ENCODE data around the gene SNAPC5.
A peak's percentile ranks its signal among the peaks of the same experiment; 100 is the strongest.
"Not testable (repeated sequence)": the region's sequence is repeated elsewhere in the genome, so short reads cannot be mapped to it uniquely, and the experiment has no call there.

Gene SNAPC5

DNA sequence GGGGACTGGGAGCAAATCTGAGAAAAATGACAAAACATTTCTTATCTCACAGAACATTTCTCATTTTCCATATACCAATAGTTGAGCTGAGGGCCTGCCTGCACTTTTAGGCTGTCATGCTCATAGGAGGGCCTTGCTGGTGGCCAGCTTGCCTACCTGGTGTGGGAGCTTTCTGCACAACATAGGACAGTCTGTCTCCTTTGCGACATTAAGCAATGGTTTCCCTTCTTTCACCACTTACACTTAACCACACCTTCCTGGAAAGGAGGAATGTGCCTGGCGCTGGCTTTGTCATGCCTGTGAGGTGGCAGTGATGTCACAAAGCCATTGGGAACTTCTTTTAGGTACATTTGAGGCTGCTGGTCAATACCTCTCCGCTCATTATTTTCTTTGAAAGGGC is 5.7 kb downstream of the SNAPC5 start:
- DNase-seq (ENCODE audit: low read depth), result no peak

GRCh38 chr15:66489179-66489791 is 8.3 kb downstream of the SNAPC5 start:
- peak; percentile 6 for DNase-seq (ENCODE audit: low read depth)

- DNase-seq (ENCODE audit: low read depth), result no peak
Observed at GRCh38 chr15:66488525-66488924, 9.0 kb downstream of the SNAPC5 start.

GRCh38 chr15:66486887-66487286 is 10.7 kb downstream of the SNAPC5 start:
- DNase-seq (ENCODE audit: low read depth), result no peak

GRCh38 chr15:66484539-66485112 is 12.9 kb downstream of the SNAPC5 start:
- no peak for DNase-seq (ENCODE audit: low read depth)

DNA sequence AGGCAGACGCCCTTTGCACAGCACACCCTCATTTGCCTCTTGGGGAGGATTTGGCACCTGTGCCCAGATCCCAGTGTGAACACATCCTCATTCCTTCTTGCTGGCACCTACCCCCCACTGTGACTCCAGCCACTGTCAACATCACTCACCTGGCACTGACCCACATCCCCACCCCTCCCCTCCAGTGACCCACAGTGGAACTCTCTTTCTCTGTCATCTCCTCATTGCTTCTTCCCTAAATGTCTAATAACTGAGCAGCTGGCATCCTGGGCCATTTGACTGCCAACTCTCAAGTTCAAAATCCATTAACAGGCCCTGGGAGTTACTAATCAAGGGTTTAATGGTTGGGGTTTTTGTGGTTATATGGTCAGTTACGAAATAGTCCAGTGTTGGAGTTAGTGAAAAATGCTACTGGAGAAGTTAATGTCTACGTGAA is 14.4 kb downstream of the SNAPC5 start:
- DNase-seq (ENCODE audit: low read depth), result peak; percentile 38

DNA sequence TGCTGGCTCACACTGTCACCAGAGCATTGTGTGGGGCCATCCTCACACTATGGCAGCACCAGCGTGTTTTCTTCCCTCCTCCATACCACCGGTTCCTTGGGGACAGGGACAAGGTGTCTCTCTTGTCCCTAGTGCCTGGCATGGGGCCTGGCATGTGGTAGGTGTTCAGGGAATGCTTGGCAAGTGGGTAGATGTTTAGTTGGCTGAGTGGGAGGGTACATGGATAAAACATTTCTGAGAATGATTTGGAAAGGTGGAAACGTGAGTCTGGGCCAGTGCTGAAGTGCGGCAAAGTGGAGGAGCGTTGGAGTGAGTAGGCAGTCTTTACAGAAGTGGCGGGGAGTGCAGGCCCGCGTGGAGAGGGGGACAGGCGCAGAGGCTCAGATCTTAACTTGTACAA is 15.0 kb downstream of the SNAPC5 start:
- DNase-seq (ENCODE audit: low read depth), result no peak

- no peak for DNase-seq (ENCODE audit: low read depth)
Observed at GRCh38 chr15:66481107-66481856, 16.3 kb downstream of the SNAPC5 start.

DNA sequence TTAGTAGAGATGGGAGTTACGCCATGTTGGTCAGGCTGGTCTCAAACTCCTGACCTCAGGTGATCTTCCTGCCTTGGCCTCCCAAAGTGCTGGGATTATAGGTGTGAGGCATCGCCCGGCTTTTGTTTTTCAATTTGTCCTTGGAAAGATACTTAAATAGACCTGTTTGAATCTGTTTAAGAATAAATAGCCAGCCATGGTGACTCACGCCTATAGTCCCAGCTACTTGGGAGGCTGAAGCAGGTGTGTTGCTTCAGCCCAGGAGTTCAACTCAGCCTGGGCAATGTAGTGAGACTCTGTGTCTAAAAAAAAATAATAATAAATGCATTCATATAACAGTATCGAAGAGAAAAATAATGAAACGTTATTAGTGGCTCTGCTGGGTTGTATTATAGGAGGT is 17.3 kb downstream of the SNAPC5 start:
- DNase-seq (ENCODE audit: low read depth), result no peak

DNA sequence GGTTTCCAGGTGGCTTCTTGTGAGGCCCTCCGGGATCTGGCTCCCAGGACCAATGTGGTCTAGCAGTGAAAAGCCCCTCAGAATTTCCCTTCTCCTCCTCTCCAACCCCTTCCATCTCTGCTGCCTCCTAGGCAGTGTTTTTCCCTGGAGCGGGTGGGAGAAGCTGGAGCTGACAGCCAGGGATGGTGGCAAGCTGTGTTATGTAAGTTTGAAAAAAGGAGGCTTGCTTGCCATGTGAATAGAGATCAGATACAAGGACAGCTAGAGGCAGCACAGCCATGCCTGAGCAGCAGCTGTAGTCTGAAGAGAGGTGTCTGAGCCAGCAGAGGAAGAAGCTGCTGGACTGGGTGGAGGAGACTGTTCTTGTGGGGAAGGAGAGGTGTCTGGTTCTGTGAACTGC is 20.6 kb downstream of the SNAPC5 start:
- no peak for DNase-seq (ENCODE audit: low read depth)

DNA sequence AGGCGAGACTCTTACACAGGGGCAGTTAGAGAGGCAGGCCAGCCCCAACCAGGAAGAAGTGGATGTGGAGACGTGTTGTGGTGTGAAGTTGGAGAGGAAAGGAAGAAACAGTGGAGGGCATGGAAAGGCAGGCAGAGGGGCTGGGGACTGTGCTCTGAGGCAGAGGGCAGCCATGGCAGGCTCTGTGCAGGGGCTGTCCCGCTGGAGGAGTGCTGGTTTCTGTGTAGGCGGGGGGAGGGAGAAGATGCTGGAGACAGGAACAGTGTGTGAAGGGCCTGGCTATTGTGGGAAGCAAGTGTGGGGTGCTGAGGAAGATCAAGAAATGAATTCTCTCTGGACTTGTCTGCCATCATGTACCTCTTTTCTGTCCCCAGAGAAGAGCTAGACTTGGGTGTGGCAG is 21.0 kb downstream of the SNAPC5 start:
- DNase-seq (ENCODE audit: low read depth), result no peak

- DNase-seq (ENCODE audit: low read depth), result no peak
Observed at GRCh38 chr15:66474963-66475362, 22.6 kb downstream of the SNAPC5 start.

GRCh38 chr15:66474135-66474534 is 23.4 kb downstream of the SNAPC5 start:
- DNase-seq (ENCODE audit: low read depth), result no peak

DNA sequence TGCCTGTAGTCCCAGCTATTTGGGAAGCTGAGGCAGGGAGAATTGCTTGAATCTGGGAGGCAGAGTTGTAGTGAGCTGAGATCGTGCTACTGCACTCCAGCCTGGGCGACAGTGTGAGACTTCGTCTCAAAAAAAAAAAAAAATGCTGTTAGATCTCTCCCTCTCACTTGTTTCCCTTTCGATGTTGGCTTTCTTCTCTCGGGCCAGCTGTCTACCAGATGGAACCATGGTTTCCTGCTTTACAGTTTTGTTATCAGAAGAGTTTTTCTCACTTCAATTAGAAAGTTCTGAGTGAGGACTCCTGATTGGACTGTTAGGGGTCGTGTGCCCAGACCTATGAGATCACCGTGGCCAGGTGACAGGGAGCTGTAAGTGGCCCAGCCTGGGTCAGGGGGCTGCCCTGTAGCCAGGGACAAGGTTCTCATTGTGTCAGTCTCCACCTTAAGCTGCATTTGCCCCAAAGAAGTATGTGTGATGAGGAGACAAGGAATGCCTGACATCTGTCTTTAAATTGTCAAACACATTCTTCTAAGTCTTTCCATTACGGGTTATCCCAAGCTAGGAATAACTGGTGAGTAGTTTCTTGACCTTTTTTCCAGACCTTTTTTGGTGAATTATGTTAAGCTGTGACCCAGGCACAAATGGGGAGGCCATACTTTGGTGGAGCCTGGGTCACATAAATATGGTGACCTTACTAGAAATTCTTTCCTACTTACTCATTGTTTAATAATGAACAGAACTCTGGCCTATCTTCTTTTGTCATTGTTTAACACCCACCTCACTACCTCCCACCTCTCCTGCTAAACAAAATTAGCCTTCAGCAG is 25.2 kb downstream of the SNAPC5 start:
- peak; percentile 37 for DNase-seq (ENCODE audit: low read depth)

- not testable (repeated sequence) for DNase-seq (ENCODE audit: low read depth)
Observed at GRCh38 chr15:66470825-66471224, 26.7 kb downstream of the SNAPC5 start.

GRCh38 chr15:66467162-66468040 is 30.2 kb downstream of the SNAPC5 start:
- not testable (repeated sequence) for DNase-seq (ENCODE audit: low read depth)

- not testable (repeated sequence) for DNase-seq (ENCODE audit: low read depth)
Observed at GRCh38 chr15:66465294-66465693, 32.3 kb downstream of the SNAPC5 start.

GRCh38 chr15:66462627-66463026 is 34.9 kb downstream of the SNAPC5 start:
- no peak for DNase-seq (ENCODE audit: low read depth)

DNA sequence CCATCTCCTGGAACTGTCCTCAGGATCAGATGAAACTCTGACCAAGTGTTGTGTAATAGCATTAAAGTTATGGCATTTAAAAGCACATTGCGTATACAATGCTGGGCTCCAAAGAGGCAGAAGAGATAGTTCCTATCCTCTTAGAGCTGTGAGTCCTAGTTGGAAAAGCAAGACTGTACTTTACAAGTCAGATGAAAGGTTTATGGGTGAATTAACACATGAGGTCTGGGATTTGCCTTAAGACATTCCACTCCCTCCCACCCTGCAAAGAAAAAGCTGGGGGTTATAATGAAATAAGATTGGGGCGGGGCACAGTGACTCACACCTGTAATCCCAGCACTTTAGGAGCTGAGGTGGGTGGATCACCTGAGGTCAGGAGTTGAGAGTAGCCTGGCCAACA is 35.6 kb downstream of the SNAPC5 start:
- peak; percentile 16 for DNase-seq (ENCODE audit: low read depth)

DNA sequence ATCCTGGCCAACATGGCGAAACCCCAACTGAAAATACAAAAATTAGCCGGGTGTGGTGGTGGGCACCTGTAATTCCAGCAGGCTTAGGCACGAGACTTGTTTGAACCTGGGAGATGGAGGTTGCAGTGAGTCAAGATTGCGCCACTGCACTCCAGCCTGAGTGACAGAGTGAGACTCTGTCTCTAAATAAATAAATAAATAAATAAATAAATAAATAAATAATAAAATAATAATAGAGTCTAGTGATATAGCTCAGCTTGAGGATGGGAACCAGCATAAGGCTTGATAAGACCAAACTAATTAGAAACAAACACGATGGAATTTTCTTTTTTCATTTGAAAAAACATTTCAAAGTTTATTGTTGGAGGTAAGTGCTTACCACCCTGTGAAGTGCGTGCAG is 36.3 kb downstream of the SNAPC5 start:
- DNase-seq (ENCODE audit: low read depth), result not testable (repeated sequence)

DNA sequence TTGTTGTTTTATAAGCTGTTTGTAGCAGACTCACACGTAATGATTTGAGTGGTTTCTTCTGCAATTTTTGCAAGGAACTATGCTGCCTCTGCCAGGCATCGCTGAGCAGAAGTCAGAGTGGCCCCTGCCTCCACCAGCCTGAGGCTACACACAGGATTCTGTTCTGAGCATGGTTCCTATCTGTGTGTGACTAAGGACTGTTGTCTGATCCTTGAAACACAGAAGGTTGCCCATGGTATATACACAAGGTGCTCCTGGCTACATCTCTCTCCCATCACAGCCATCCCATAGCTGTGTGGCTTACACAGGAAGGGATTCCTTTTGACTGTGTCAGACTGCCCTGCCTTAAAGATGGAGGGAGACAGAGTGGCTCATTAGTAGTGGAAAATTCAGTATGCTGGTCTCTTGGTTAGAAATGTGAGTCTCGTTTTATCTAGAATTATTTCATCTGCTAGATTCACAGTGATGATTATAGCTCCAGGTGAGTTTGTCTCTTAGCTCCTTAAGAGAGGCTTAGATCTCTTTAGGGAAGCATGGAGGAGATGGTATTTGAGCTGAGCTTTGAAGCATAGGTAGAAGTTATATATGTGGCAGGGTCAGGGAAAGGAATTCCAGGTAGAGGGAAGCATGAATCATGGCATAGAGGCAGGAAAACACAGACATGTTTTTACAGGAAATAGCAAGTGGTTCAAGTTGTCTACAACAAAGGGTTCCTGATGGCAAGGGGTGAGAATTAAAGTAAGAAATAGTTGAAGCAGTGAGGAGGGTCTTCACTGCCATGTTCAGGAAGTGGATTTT is 37.5 kb downstream of the SNAPC5 start:
- no peak for DNase-seq (ENCODE audit: low read depth)

All from fibroblast of gingiva (primary cell).